8988T (cell line): ENCODE data around the gene UGT2A3.
"Not testable (repeated sequence)": the region's sequence is repeated elsewhere in the genome, so short reads cannot be mapped to it uniquely, and the experiment has no call there.

Experiments used
- DNase-seq: peaks from one replicate; pipeline ENCODE4 v3.0.0; 2011

The UGT2A3 gene

DNA sequence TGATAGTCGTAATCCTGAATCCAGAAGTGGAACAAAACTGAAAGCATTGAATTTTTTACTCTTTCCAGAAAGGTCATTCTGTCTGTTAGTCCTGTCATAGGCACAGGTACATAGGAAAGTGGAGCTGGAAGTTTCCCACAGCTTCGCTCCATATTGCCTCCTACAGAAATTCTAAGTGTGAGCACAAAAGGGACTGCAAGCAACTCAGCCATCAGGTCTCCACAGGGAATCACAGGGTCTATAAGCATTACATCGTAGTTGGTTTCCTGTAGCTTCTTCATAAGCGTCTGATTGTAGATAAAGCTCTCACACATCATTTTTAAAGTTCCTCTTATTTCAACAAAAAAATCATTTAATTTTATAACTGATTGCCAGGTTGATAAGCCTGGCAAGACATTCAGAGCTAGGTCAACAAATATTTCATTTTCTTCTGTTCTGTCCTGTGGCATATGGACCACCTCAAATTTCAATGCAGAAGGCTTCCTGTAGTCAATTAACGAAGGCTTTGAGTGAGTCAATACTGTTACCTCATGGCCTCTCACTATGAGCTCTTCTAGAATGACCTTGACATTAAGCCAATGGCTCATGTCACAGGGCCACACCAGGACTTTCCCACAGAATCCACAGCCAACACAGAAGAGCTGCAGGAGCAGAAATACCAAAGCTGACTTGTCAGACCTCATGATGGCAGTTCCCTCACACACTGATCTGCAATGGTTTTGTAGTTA is at the start of gene UGT2A3:
Gene UGT2A3 (minus strand): TSS at position 727 of the 728 bp plus-strand sequence. CDS start 44 bp downstream, at position 683.
- DNase-seq: no peak

- DNase-seq: no peak
Measured at GRCh38 chr4:68997040-68997439, 45.4 kb upstream of the UGT2A3 start.

- no peak for DNase-seq
Measured at GRCh38 chr4:68995292-68995691, 43.7 kb upstream of the UGT2A3 start.

DNA sequence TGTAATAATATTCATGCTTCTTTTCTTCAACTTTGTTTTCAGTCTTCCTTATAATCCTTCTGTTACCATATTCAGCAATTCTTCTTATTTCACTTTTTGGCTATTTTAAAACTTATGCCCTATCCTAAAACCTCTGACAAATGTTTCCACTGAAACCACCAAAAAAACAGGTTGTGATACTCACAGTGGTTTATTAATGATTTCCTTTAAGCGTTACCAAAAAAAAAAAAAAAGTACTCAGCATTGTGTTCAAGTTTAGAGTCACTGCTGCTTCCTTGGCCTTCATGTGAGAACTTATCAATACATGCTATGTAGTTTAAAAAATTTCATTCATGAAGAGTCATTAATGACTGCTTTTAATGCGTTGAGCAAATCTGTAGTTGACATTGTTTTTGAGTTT is 35.4 kb upstream of the UGT2A3 start:
- DNase-seq: no peak

DNA sequence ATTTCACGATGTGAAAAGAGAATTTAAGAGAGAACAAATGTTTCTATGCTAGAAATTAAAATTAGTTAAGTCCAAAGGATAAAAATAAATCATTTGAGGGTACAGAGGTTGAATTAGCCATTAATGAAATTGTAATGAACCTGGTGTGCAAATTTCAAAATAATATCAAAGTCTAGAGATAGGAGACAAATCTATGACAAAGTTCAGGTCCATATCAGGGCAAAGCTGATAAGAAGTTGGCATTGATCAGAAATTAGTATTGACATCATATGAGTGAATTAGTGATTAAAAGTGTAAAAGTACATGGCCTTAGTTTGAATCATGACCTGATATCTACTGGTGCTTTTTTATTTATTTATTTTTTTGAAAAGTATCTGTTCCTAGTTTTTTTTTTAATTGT is 33.8 kb upstream of the UGT2A3 start:
- DNase-seq: no peak

DNA sequence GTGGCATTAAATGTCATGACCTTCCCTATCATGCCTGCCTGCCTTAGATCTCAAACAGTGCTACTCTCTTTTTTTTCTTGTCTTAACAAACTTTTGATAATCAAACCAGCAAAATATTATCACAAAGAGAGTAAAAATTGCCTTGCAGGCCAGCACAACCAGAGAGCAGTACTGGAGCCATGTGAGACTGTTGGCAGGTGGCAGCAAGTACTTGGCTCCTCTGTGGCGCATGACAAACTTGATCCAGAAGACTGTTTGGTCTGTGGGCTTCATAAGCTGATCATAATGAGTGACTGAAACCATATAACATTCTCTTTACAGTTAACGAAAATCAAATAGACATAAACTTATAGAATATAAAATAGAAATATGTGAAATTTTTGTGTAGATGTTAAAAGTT is 33.3 kb upstream of the UGT2A3 start:
- DNase-seq: no peak

DNA sequence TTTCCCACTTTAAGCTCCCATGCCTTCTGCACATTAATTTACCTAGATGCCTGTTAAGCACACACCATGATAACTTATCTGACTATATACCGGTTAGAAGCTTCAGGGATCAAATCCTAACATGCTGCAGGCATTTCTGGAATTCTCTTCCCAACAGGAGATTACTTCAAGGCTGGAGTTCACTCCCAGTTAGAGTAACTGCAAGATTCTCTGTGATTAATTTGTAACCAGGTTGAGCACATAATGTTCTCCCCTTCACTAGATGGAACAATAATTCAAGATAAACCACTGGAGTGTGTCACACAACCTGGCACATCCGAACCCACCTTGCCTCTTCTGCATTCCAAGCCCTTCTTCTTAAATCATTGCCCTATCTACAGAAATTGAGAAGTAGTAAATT is 11.8 kb upstream of the UGT2A3 start:
- no peak for DNase-seq

DNA sequence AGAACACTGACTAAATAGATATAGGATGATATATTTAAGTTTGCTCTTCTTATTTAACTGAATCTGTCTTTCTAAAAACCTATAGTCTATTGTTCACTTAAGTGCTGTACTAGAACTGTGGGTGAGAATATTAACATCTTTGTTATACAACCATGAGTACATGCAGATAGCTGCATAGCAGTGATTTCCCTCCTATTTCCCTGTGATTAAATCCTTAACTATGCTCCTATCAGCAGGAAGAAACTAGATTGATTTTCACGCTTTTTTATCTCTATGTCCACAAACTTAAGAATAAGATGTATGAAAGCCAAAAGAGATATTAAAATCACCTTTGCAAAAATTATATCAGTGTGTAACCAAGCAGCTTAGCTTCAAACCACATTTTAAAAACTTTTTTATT is 11.3 kb upstream of the UGT2A3 start:
- DNase-seq: no peak

- no peak for DNase-seq
Measured at GRCh38 chr4:68960294-68961163, 8.9 kb upstream of the UGT2A3 start.

DNA sequence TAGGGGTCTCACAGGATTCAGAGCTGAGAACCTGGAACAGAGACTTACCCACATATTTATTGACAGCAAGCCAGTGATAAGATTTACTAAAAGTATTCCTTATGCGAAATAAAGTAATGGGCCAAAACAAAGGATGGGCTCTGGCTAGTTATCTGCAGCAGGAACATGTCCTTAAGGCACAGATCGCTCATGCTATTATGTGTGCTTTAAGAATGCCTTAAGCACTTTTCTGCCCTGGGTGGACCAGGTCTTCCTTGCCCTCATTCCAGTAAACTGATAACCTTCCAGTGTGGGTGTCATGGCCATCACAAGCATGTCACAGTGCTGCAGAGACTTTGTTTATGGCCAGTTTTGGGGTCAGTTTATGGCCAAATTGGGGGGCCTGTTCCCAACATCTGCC is 7.5 kb upstream of the UGT2A3 start:
- not testable (repeated sequence) for DNase-seq

DNA sequence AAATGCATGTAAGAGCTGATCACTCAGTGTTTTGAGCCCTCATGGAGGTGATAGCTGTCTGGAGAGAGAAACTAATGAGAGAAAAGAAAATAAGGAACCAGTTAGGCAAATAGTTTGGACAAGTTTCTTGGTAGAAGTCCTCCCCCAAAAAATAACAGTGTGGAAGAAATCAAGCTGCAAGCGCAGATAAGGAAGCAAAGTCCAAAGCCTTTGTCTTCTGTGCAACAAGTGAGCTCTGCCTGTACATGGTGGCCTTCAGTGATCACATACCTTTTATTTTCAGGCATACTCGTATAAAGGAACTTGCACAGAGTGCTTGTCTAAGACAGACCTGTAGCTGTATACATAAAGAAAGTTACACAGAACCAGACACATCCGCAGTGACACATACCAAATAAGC is 2.5 kb upstream of the UGT2A3 start:
- no peak for DNase-seq

GRCh38 chr4:68953056-68953596 is 1.5 kb upstream of the UGT2A3 start:
- no peak for DNase-seq

GRCh38 chr4:68951806-68952585 is 392 bp upstream of the UGT2A3 start:
- no peak for DNase-seq

- DNase-seq: no peak
Measured at GRCh38 chr4:68950033-68950432, 1.6 kb downstream of the UGT2A3 start.

DNA sequence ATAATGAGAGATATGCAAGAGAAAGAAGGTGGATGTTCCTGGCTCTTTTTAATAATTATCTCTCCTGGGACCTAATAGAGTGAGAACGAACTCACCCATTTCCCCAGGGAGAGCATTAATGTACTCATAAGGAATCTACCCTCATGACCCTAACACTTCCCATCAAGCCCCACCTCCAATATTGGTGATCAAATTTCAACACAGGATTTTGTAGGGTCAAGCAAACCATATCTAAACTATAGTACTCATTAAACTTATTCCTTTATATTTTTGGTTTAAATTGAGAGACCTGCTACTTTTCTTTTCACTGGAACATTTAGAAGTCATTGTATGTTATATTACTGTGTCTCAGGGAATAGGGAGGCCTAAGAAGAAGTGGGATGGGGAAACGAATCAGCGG is 2.6 kb downstream of the UGT2A3 start:
- DNase-seq: no peak

DNA sequence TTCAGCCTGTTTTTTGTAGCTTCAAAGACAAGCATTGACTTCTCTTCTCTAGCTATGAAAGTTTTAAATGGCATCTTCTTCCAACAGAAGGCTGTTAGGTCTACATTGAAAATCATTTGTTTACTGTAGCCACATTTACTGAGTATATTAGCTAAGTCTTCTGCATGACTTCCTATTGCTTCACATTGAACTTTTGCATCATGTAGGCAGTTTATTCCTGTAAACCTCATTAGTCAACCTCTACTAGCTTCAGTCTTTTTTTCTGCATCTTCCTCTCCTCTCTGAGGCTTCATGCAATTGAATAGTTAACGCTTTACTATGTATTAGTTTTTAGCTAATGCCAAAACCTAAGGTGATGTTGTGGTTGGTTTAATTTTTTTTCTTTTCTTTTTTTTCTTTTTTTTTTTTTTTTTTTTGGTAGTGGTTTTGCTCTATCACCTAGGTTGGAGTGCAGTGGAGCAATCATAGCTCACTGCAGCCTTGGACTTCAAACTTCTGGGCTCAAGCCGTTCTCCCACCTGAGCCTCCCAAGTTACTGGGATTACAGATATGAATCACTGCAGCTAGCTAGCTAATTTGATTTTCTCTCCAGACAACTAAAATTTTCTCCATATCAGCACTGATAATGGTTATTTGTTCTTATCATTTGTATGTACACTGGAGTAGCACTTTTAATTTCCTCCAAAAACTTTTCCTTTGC is 3.4 kb downstream of the UGT2A3 start:
- no peak for DNase-seq

- DNase-seq: no peak
Measured at GRCh38 chr4:68929076-68929737, 22.4 kb downstream of the UGT2A3 start.

DNA sequence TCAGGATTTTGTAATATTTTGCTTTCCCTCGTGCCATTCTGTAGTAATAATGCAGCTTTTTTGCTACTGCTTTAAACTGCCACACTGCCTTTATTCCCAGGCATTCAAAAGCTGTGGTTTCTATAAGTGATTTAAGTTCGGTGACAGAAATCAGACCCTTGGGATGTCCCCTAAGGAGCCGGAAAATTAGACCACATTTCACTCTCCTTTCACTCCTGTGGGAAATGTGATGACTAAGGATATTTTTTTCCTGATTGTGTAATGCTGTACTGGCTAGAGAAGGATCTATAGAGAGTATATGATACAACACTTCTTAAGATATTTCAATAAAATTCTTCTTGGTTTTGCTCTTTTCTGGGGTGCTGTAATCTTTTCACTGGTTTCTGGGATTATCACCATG is 24.4 kb downstream of the UGT2A3 start:
- DNase-seq: no peak

- not testable (repeated sequence) for DNase-seq
Measured at GRCh38 chr4:68922202-68922601, 29.4 kb downstream of the UGT2A3 start.

DNA sequence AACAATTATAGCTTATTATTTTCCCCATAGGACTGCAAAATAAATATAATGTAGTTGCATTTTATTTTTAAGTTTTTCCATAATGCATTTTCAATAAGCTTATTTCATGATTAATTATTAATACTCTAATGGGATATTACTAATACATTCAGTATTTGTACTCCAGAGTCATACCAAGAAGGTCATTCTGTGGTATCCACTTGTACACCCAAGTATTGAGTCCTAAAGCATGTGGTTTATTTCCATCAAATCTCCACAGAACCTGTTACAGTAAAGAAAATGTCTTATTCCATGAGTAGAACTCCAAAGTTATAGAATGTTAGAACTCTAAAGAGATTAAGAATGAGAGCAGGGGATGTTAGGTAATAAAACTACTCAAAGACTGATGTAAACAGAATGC is 30.6 kb downstream of the UGT2A3 start:
- DNase-seq: no peak

DNA sequence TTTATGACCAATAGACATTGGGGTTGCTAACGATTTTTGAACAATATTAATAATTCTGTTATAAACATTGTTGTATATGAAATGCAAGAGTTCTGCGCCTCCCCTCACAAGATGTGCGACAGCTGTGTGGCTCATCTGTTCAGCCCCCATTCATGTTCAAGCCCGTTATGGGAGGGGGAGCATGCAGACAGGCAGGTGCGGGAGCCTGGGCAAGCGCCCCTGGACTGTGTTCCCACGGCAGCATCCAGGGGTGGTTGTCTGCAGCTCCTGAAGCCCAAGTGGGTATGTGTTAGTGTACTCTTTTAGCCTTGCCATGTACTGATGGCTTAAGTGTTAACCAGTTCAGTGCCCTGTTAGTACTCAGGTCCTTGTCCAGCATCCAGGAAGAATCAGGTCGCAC is 34.6 kb downstream of the UGT2A3 start:
- no peak for DNase-seq

GRCh38 chr4:68912807-68913206 is 38.8 kb downstream of the UGT2A3 start:
- DNase-seq: no peak
